ENCODE measurements around the gene CTU2. TPM values are rescaled to one million over a fixed set of nuclear protein-coding genes. Genes with fewer than 3 reads are reported as not detected.

The CTU2 gene
- total and polyA plus RNA-seq, 2 of the 8 experiments (the other 6 are each of a cell fraction or from before 2014, with no cell fraction given) = 32.7 to 42.9 TPM

DNA sequence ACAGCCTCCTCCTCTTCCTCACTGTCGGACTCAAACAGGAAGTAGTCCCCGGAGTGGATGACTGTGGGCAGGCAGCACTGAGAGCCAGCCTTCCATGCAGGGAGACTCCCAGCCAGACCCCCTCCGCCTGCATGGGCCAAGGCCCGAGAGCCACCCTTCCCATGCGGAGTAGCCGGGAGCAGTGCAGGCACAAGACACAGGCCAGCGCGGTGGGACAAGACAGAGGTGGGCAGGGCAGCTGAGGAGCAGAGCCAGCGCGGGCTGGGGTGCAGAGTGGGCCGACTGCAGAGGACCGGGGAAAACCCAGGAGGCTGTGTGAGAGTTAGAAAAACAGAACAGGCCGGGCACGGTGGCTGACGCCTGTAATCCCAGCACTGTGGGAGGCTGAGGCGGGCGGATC, 17.6 kb downstream of the CTU2 start (continued):
- TF ChIP-seq CTBP2 (IDR thresholded peaks at IDR 0.05; ENCODE audit: borderline replicate concordance, insufficient read depth, insufficient read length, low read length) (no peak), NRF1 (IDR thresholded peaks at IDR 0.05; ENCODE audit: low read depth, low read length) (no peak), HDAC6 (IDR thresholded peaks at IDR 0.05; ENCODE audit: low read depth, low read length) (no peak), TBP (IDR thresholded peaks at IDR 0.05; ENCODE audit: low read depth, low read length) (no peak), BACH1 (IDR thresholded peaks at IDR 0.05; ENCODE audit: low read length) (no peak), TEAD4 (IDR thresholded peaks at IDR 0.05; ENCODE audit: low read depth, low read length) (no peak), TCF12 (IDR thresholded peaks at IDR 0.05; ENCODE audit: low read depth, low read length) (no peak), EP300 (IDR thresholded peaks at IDR 0.05; ENCODE audit: borderline replicate concordance in 1 of 2, low read depth in 2 of 2, low read length in 2 of 2) (no peak)
- TF ChIP-seq, protein P1, sequence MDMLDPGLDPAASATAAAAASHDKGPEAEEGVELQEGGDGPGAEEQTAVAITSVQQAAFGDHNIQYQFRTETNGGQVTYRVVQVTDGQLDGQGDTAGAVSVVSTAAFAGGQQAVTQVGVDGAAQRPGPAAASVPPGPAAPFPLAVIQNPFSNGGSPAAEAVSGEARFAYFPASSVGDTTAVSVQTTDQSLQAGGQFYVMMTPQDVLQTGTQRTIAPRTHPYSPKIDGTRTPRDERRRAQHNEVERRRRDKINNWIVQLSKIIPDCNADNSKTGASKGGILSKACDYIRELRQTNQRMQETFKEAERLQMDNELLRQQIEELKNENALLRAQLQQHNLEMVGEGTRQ (IDR thresholded peaks at IDR 0.05; ENCODE audit: low read length) = no peak

Measured in H1 (cell line).